ENCODE results near the gene AOAH.
"Not testable (repeated sequence)": the region's sequence is repeated elsewhere in the genome, so short reads cannot be mapped to it uniquely, and the experiment has no call there.

Gene AOAH

DNA sequence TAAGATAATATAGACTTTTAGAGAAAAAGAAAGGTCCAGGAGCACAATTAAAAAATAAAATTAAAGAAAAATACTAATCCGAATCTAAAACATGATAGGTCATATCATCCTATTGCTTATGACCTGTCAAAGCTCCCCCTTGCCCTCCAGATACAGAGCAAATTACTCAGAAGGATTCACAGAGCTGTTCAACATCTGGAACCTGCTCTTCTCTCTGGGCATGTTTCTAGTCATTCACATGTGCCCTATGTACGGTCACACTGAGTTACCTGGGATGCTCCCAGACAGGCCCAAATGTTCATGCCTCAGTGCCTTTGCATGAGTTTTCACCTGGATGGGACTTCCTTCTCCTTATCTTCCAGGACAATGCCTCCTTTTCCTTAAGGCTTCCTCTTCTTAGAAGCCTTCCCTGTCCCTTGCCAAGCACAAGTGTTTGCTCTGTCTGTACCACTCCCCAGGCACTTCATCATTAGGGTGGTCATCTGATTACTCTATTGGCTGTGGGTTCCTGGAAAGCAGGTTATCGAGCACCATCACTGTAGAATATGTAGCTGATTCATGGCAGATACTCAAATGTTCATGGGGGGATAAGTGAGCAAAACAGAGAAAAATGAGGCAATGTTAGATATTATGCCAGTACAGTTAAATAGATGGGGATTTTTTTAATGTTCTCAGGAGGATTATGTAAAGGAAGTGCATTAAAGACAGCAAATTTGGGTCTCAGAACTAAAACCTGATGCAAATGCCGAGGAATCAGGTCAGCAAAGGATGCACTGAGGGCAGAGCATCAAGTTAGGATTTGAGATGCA is 12.0 kb upstream of the AOAH start:
- DNase-seq = no peak

DNA sequence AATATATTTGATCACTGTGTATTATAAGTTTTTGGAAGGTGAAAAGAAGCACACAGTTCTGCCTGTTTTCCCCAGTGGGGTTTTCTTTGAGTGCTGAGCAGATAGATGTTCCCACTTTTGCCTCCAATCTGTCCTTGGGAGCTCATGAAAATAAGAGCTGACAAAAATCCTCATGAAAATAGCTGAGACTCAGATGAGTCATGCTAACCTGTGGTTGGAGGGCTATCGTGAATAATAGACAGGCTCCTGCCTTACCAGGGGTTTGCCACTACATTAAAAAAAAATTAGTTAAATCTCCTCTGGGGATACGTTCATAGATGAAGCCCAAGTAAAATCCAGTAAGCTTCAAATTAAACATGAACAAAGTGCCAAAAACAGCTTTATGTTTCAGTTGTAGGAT is 10.9 kb upstream of the AOAH start:
- no peak for DNase-seq

DNA sequence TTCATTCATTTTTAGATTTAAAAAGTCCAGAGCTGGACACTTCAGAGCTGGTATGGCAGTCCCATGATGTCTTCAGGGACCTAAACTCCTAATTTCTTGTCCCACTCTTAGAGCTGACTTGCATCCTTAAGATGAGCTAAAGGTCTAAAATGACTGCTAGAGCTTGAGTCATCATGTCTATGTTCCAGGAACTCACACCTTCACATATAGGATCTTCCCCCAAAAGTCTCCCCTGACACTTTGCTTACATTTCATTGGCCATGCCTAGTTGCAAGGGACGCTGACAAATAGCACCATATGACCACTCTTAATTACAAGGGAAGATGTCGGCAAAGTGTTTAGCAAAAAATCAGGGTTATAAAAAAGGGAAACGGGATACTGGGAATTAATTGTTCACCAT is 10.4 kb upstream of the AOAH start:
- no peak for DNase-seq

DNA sequence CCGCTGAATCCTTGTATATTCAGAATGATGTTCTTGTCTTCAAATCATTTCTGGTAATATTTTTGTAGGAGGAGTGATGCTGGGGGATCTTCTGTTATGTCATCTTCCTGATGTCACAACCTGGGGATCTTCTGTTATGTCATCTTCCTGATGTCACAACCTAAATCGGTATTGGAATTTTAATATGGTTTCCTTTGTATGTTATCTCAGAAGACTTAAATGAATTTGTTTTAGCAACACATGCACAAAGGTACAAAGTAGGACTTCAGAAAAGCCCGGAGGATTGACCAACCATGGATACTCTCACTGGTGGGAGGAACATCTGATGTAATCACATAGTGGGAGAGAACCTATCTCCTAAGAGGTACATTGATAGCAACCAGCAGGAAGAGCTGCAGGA is 9.1 kb upstream of the AOAH start:
- no peak for DNase-seq

DNA sequence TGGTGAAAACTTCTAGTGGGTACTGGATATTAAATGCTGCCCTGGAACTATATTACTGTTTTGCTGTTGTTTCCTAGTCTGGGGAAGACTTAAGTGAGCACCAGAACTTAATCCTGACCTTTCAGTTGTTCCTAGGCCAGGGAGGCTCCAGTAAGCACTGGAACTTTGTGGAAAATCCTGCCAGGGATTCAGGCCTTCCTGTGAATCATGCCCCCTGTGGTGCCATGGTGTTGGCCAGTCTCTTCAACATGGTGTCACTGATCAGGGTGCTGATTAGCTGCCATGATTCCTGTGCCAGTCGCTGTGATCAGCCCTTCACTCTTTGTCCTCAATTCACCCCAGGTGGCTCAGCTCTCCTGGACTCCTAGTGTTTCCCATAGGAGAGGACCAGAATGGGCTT is 8.5 kb upstream of the AOAH start:
- no peak for DNase-seq

DNA sequence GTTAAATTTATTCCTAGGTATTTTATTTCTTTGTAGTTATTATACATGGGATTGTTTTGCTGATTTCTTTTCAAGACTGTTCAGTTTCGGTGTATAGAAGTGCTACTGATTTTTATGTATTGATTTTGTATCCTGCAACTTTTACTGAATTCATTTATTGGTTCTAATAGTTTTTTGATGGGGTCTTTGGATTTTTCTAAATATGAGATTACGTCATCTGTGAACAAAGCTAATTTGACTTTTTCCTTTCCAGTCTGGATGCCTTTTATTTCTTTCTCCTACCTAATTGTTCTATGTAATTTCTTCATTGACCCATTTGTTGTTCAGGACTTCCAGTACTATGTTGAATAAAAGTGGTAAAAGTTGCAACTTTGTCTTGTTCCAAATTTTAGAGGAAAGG is 5.8 kb upstream of the AOAH start:
- no peak for DNase-seq

DNA sequence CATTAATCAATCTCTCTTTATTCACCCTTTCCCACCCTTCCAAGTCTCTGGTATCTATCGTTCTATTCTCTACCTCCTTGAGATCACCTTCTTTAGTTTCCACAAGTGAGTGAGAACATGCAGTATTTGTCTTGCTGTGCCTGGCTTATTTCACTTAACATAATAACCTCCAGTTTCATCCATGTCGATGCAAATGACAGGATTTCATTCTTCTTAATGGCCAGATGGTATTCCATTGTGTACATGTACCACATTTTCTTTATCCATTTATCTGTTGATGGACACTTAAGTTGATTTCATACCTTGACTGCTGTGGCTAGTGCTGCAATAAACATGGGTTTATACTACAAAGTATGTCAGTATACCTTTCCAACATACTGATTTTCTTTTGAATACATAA is 3.8 kb upstream of the AOAH start:
- no peak for DNase-seq

DNA sequence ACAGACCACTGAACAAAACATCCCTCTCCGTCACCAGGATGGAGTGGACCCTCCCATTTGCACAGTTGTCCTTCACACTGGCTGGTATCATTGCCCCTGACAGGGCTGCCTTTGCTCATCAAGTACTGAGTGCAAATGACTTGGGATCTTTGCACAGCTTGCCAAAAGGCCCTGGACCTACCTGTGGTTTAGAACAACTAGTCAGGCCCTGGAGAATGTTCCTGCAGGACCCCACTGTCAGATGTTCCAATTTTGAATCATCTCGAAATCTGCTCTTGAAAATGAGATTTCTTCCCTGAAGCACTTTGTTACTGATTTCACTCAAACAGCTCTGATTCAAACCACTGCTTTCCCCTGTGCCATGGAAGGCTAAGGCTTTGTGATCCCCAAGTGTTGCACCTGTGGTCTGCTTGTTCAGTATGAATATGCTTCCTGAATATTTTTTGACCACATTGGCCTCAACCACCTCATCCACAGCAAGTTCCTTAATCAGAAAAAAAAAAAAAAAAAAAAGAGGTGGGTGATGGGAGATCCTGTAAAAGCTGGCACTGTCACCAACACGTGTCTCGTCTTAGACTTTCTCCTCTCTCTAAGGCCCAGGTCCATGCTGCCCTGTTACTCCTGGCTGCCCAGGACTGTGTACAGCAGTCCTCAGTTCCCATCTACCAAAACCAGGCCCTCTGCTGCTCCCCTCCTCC is 2.7 kb upstream of the AOAH start:
- DNase-seq = no peak

DNA sequence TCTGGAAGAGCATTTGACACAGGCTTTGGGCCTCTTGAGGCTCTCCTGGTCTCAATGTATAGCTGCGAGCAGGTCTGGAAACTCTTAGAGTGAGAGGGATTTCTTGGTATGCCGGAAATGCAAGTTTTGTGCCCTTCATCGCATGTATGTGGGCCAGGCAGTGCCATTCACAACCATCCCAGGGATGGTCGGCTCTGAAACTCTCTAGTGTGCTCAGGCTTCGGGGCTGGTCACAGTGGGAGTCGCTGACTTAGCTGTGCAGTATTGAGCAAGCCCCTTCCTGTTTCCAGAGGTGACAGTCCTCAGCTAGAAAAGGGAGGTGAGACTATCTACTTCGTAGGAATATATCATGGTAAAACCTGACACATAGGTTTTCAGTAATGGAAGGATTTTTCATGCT is 2.0 kb upstream of the AOAH start:
- no peak for DNase-seq

DNA sequence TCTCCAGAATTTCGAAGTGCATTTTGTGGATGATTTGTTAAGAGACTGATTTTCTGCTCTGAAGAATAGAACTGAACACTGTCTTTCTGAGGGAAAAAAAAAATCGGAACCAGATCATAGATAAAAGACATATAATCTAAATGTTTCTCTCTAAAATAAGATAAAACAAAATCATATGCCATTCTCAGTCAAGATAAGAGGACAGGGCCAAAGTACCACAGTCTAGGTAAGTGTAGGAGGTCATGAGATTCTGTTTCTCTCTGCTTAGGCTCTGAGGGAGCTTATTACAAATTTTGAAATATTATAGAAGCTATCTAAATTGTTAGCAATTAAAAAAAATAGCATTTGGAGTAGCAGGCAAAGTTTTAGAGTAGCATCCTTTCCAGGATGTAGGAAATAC is 702 bp upstream of the AOAH start:
- DNase-seq = no peak

DNA sequence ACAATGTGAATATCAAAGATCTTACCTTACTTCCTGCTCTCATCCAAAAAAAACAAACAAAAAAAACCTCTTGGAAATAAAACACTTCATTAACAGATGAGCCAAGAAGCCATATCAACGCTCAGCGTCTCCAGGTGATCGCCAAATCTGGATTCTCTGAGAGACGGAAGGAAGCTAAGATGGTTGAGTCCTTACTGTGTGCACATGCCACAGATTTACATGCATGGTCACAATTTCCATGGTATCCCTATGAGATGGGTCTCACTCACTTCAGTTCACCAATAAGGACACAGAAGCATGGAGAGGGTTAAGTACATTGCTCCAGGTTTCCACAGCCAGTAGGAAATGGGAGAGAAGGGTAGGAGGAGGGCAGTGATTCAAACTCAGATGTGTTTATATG is 1.0 kb downstream of the AOAH start:
- DNase-seq = no peak

DNA sequence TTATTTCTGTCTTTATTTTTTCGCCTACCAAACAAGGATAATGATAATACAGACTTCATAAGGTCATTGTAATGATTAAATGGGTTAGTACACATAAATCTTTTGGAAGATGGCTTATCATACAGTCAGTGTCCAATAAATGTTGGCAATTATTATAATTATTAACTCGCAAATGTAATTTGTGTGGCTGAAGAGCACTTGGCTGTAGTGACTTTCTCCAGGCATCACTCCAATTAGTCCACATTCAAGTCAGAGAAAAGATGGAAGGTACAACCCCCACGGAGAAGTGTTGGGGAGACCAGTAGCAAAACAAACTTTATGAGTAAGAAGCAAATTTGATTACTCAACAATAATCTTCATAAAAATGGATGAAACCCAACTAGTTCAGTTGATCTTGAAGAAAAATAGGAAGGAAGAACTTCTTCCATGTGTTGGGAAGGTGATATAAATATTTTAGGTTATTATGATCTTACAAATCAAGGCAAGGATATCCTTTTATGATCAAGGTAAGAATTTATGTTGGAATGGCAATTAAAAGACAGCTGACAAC is 5.1 kb downstream of the AOAH start:
- DNase-seq = no peak

DNA sequence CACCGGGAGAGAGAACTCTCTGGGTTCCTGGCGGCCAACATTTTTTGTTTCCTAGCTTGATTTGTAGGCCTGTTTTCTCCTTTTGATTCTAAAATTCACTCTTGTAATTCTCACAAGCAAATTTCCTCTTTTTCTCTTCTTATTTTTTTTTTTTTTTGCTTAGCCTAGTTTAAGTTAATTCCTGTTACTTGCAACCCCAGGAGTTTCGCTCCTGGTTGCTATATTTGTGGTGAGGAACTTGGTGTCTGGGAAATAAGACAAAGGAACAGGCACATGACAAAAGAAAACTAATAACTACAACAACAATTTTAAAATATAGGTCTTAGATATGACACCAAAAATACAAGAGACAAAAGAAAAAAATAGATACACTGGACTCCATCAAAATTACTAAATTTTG is 6.7 kb downstream of the AOAH start:
- DNase-seq = no peak

DNA sequence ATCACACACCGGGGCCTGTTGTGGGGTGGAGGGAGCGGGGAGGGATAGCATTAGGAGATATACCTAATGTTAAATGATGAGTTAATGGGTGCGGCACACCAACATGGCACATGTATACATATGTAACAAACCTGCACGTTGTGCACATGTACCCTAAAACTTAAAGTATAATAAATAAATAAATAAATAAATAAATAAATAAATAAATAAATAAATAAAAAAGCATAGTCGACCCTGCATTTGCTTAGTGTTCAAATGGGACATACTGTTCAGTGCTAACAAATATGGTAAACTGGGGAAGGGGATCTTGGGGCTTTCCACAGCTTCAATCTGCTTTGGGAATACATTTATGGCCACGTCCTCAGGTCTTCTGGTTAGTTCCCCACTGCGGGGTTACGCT is 7.5 kb downstream of the AOAH start:
- DNase-seq = not testable (repeated sequence)

DNA sequence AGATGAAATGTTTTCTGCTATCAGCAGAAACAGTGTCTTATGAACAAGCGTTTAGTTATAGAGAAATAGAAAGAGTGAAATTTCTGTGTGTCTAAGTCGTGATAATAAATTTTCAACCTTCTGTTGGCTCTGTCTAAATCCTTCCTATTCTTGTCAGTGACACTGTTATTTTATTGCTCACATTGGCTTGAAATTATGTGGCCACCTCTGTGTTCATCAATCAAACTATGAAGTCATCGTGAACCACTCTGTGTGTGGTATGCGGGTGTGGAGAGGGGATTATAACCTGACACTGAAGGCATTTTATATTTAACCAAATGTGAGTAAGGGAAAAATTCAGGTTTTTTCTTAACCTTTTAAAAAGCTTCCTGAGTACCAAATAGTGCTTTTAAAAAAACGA is 12.3 kb downstream of the AOAH start:
- DNase-seq = no peak

DNA sequence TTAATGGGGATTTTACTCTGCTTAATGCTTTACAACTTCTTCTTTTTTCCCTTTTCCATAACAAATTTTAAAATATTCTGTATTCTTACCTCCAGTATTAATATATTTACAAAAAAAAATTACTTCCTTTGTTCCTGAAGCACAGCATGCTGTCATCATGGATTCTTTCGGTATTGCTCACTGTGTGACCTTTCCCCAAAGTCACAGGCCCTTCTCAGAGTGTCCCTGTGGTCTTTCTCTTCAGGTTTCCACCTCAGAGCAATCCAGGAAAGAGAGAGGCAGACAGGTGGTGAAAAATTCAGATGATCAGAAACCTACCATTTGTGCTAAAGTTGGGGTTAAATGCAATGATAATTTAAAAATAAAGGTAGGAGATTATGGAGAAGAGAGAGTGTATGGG is 13.0 kb downstream of the AOAH start:
- DNase-seq = no peak

DNA sequence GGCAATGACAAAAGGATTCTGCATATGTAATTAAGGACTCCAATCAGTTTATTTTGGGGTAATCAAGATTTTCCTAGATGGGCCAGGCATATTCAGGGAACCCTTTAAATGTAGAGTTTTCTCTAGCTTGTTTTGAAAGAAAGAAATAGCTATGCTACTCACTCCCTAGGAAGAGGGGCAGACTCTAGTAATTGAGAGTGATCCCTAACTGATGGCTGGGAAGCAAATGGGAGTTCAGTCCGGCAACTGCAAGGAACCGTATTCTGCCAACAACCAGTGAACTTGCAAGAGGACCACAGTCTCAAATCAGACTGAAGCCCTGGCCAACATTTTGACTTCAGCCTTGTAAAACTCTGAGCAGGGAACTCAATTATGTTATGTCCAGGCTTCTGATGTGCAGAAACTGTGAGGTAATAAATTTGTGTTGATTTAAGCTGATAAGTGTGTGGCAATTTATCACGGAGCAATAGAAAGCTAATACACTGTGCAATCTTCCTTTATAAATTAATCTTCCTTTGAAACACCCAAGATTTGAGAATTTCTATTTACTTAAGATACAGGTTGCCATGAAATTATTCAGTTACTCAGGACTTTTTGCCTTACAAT is 14.0 kb downstream of the AOAH start:
- no peak for DNase-seq

DNA sequence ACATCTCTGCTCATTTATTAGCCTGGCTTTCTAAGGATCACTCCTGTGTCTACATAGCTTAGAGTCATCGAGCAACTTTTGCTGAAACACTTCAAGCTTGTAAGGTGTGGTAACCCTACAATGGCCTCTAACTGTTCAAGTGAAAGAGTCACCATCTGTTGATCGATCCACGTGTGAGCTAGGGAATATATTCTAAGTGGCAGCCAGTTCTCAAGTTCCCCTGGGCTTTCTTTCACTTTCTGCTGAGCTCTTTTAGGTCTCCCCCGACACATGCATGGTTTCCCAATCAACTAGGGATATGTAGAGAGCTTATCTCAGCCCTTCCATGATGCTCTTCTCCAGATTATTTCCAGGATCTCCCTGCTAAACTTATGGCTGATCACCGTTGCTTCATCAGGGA is 15.5 kb downstream of the AOAH start:
- DNase-seq = no peak

DNA sequence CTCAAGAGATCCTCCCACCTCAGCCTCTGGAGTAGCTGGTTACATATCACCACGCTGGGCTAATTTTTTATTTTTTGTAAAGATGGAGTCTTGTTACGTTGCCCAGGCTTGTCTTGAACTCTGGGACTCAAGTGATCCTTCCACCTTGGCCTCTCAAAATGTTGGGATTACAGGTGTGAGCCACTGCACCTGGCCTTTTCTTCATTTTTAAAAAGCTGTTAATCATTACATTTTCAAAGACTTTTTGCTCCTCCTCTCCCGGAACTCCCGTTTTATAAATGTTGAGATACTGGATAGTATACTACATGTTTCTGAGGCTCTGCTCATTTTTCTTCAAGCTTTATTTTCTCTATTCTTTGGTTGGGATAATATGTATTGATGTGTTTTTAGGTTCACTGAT is 16.4 kb downstream of the AOAH start:
- DNase-seq = no peak

DNA sequence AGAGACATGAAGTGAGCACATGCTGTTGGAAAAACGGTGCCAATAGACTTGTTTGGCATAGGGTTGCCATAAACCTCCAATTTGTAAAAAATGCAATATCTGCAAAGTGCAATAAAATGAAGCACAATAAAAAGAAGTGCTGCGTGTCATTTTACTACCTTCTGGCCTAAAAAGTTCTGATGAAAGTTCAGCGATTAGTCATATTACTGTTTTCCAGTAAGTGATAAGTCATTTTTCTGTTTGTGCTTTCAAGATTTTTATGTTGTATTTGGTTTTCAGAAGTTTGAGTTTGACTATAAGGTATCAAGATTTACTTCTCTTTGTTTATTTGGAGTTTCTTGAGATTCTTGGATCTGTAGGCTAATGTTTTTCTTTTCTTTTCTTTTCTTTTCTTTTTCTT is 16.8 kb downstream of the AOAH start:
- no peak for DNase-seq

DNA sequence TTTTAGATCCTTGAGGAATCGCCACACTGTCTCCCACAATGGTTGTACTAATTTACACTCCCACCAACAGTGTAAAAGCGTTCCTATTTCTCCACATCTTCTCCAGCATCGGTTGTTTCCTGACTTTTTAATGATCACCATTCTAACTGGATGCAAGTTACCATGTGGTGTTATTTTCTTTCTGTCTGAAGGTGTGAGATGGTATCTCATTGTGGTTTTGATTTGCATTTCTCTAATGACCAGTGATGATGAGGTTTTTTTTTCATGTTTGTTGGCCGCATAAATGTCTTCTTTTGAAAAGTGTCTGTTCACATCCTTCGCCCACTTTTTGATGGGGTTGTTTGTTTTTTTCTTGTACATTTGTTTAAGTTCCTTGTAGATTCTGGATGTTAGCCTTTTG is 20.4 kb downstream of the AOAH start:
- DNase-seq = not testable (repeated sequence)

DNA sequence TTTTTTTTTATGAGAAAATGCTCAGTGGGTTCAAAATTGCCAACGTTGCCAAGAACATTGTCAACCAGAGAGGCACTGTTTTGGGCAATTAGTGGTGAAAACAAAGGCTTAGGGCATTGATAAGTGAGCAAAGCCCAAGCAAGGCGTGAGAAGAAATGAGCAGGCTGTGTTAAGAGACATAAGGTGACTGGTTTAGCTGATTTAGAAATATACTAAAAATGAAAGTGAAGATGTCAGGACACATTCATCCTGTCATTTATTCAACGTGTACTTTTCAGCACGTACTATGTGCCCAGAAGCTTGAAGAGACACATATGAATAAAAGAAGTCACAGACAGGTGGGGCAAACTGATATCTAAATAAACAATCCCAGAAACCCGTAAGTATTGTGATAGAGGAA is 31.8 kb downstream of the AOAH start:
- no peak for DNase-seq

DNA sequence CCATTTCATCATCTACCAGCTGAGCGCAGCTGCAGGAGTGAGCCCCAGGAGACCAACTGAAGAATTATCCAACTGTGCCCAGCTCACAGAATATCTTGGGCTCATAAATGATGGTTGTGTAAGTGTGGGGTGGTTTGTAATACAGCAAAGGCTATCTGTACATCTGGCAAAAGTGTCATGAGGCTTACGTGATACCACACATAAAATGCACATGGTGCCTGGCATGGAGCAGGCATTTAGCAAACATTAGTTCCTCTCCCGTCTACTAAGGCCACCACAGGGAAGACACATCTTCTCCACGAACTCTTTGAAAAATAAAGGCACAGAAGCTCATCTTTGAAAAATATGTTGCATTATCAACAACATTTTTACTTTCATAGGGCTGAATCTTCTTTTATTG is 32.3 kb downstream of the AOAH start:
- no peak for DNase-seq

DNA sequence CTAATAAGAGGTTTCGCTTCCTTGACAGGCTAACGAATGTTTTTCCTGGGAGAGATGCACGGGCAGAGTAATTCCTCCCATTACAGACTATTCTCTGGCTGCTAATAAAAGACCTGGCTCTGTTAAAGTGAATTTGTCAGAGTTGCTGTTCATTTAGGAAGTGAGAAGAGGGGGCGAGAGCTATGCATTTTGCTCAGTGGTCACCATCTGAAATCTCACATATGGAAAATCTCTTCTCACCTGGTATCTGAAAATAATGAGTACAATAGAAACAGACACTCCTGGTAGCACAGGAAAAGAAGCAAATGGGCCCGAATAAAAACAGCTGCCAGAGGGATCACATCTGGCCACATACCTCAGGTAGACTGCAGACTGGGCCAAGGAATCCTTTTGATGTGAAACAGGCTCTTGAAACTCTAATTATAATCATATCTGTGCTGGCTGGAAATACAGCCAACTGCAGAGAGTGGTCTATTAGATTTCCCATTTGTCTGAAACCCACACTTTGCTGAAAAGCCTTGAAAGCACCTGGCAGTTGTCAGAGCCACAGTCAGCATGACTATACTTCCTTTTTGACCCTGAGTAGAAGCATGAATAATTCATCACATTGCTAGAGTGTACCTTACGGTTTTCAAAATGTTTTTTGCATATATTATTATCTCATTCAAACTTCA is 33.6 kb downstream of the AOAH start:
- no peak for DNase-seq

All from activated CD4-positive, alpha-beta T cell treated with anti-CD3 and anti-CD28 coated beads for 4 hours (primary cell).